Panc1 (cell line): ENCODE results near the gene IL1R1. TPM values are rescaled to one million over a fixed set of nuclear protein-coding genes. Genes with fewer than 3 reads are reported as not detected.

ENCODE experiments used
- ATAC-seq: fragments of 200-7000 bp; cut with Tn5 transposase; 2 replicates; pipeline ENCODE4 v1.9.1; 2020; ENCODE audit warnings: mild to moderate bottlenecking, moderate library complexity
- BruUV-seq: library from RNA; stranded (reverse); fragments of 400-500 nt; replicated peaks from 2 replicates; lab custom pipeline; 2021; lab: Mats Ljungman, UMichigan
- CTCF ChIA-PET: fragments of 300-600 bp; sonication (Branson Sonifier 250); formaldehyde crosslinking; loops from one replicate; lab custom pipeline; 2022; ENCODE audit warnings: antibody characterized with exemption; lab: Charles Lee
- POLR2A ChIA-PET: fragments of 300-600 bp; sonication (Branson Sonifier 250); formaldehyde crosslinking; loops from one replicate; lab custom pipeline; 2022; ENCODE audit warnings: antibody characterized with exemption; lab: Charles Lee
- DNase-seq: peaks from one replicate; pipeline ENCODE4 v3.0.0-alpha.2; 2010; ENCODE audit warnings: low read depth, low spot score
- H3K27ac ChIP-seq: 2 replicates; pipeline ENCODE4 v1.5.1; 2011; ENCODE audit warnings: mild to moderate bottlenecking, low read length, inconsistent platforms
- H3K27me3 ChIP-seq: fragments of 200-500 bp; sonication (Bioruptor generic); 2 replicates; pipeline ENCODE4 v1.6.0; 2014; ENCODE audit warnings: low read length, inconsistent platforms; ENCODE audit not compliant: control insufficient read depth, insufficient read depth
- H3K36me3 ChIP-seq: fragments of 200-500 bp; sonication (Bioruptor generic); 2 replicates; pipeline ENCODE4 v1.5.1; 2014; ENCODE audit warnings: inconsistent platforms, mild to moderate bottlenecking, low read length, moderate library complexity; ENCODE audit not compliant: control insufficient read depth, insufficient read depth
- H3K4me1 ChIP-seq: 2 replicates; pipeline ENCODE4 v1.5.1; 2011; ENCODE audit warnings: inconsistent platforms, mild to moderate bottlenecking, low read length, moderate library complexity; ENCODE audit not compliant: control insufficient read depth, insufficient read depth
- H3K4me3 ChIP-seq, 2 experiments: 2 replicates each; pipeline ENCODE4 v1.5.1; 2011 to 2012; ENCODE audit warnings: low read depth in 2 of 2, low read length in 2 of 2, mild to moderate bottlenecking in 2 of 2, inconsistent platforms in 1 of 2, moderate library complexity in 1 of 2
- H3K9me3 ChIP-seq: fragments of 200-500 bp; sonication (Bioruptor generic); 2 replicates; pipeline ENCODE4 v1.5.1; 2014; ENCODE audit warnings: low read depth, mild to moderate bottlenecking, inconsistent platforms, low read length, moderate library complexity; ENCODE audit not compliant: control insufficient read depth, insufficient read depth
- CTCF ChIP-seq: fragments of 450-650 bp; IDR thresholded peaks from 2 replicates; pipeline ENCODE4 v1.5.1; 2017; ENCODE audit warnings: mild to moderate bottlenecking
- POLR2AphosphoS5 ChIP-seq: IDR thresholded peaks from 2 replicates; pipeline ENCODE4 v1.6.1; 2012; ENCODE audit warnings: mild to moderate bottlenecking, low read depth, low read length, moderate library complexity
- REST ChIP-seq, 2 experiments: IDR thresholded peaks; 2 replicates each; pipeline ENCODE4 v1.6.1; 2011 to 2012; ENCODE audit warnings: low read depth in 2 of 2, control low read depth in 1 of 2, low read length in 1 of 2, mild to moderate bottlenecking in 1 of 2, moderate library complexity in 1 of 2; ENCODE audit not compliant: insufficient read depth in 1 of 2
- SIN3A ChIP-seq: IDR thresholded peaks from 2 replicates; pipeline ENCODE4 v1.6.1; 2012; ENCODE audit warnings: low read depth, mild to moderate bottlenecking, low read length, moderate library complexity, borderline replicate concordance; ENCODE audit not compliant: insufficient read depth
- TCF7L2 ChIP-seq: IDR thresholded peaks from 2 replicates; pipeline ENCODE4 v1.6.1; 2011; ENCODE audit warnings: mild to moderate bottlenecking, low read depth, low read length, inconsistent platforms
- in situ Hi-C: cut with HindIII; loops from 2 replicates; pipeline ENCODE4 v1.10.0; 2016; ENCODE audit warnings: low sequenced_read_pairs, low pct_unique_long_range_greater_than_20kb
- intact Hi-C: fragments of 100-400 bp; cut with micrococcal nuclease; formaldehyde crosslinking; loops from one replicate; pipeline ENCODE4 v1.10.0; 2022; ENCODE audit not compliant: unreplicated experiment
- total RNA-seq: library from RNA; stranded (reverse); gene quantifications from one replicate; pipeline ENCODE4 v1.2.1, GENCODE V29; 2021; ENCODE audit not compliant: unreplicated experiment

The IL1R1 gene
- total RNA-seq, 1 experiment from 2014 or later, result 7.1 TPM

GRCh38 chr2:102206666-102207341 lies 64.3 kb downstream of the IL1R1 start:
- no peak overlapping the region for H3K4me3 ChIP-seq
- no peaks in the 10 kb centered on the region for H3K4me1 ChIP-seq
- H3K27me3 ChIP-seq, result no peaks in the 10 kb centered on the region
- intact Hi-C loops, result no loop called here
- H3K36me3 ChIP-seq, result no peaks in the 10 kb centered on the region
- in situ Hi-C loops, result no loop called here
- CTCF ChIA-PET, result no interaction called here
- no TSS peak for BruUV-seq
- POLR2A ChIA-PET, result no interaction called here
- ATAC-seq (no peak), DNase-seq (no peak)
- no peak for TF ChIP-seq CTCF
- TF ChIP-seq TCF7L2, result no peak
- TF ChIP-seq SIN3A, result no peak
- TF ChIP-seq REST (IDR thresholded peaks at IDR 0.05; ENCODE audit: insufficient read depth in 1 of 2, low read depth in 2 of 2, low read length in 1 of 2), result no peak
- TF ChIP-seq POLR2AphosphoS5, result no peak
- no peaks in the 10 kb centered on the region for H3K9me3 ChIP-seq
- no peak overlapping the region for H3K27ac ChIP-seq

DNA sequence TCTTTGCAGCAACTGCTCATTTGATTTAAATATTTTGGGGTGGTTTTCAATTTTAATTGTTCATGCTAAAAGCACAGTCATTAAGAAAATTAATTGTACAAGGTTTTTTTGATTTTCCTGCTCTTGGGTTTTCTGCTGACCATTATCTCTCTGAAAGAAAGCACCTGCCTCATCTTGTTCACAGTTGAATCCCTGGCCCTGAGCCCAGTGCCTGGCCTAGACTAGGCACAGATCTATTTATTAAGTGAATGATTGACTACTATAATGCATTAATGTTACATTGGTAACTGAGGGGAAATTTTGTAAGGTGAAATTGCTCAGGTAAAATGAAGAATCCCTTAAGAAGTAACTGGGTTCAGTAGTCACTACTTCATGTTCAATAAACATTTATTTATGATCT lies 66.2 kb downstream of the IL1R1 start:
- ChIA-PET POLR2A (no interaction called here), CTCF (no interaction called here)
- Histone ChIP-seq H3K27me3 (no peaks in the 10 kb centered on the region), H3K27ac (no peak overlapping the region), H3K36me3 (no peaks in the 10 kb centered on the region), H3K4me1 (no peaks in the 10 kb centered on the region), H3K4me3 (no peak overlapping the region), H3K9me3 (no peaks in the 10 kb centered on the region)
- DNase-seq (no peak), ATAC-seq (no peak)
- in situ Hi-C loops, result no loop called here
- no TSS peak for BruUV-seq
- intact Hi-C loops, result no loop called here
- TF ChIP-seq CTCF (no peak), SIN3A (no peak), POLR2AphosphoS5 (no peak), REST (IDR thresholded peaks at IDR 0.05; ENCODE audit: insufficient read depth in 1 of 2, low read depth in 2 of 2, low read length in 1 of 2) (no peak), TCF7L2 (no peak)
